Lung (tissue), 12 donors: ENCODE measurements around the gene DRD2. TPM values are rescaled to one million over a fixed set of nuclear protein-coding genes. Genes with fewer than 3 reads are reported as not detected.

Source experiments
- ATAC-seq: fragments of 200-7000 bp; cut with Tn5 transposase; one replicate; pipeline ENCODE4 v1.9.1; 2020; ENCODE audit warnings: moderate number of reproducible peaks; ENCODE audit not compliant: insufficient read depth, low FRiP score
- DNase-seq, 3 donors: peaks; one replicate each; pipeline ENCODE4 v3.0.0-alpha.2; 2013 to 2017
- H3K27ac ChIP-seq, 2 donors: one replicate each; pipeline ENCODE4 v1.5.1; 2013; ENCODE audit warnings: mild to moderate bottlenecking in 2 of 2, moderate library complexity in 2 of 2, control low read depth in 1 of 2, inconsistent platforms in 1 of 2, low read depth in 1 of 2, low read length in 1 of 2
- H3K27me3 ChIP-seq, 3 donors: one replicate each; pipeline ENCODE4 v1.5.1; 2013; ENCODE audit warnings: low read length in 2 of 3; ENCODE audit not compliant: control insufficient read depth in 3 of 3, insufficient read depth in 3 of 3
- H3K36me3 ChIP-seq, 4 donors: one replicate each; pipeline ENCODE4 v1.5.1; 2013; ENCODE audit warnings: low read length in 4 of 4, mild to moderate bottlenecking in 1 of 4, moderate library complexity in 1 of 4; ENCODE audit not compliant: control insufficient read depth in 4 of 4, insufficient read depth in 4 of 4
- H3K4me1 ChIP-seq, 5 donors: one replicate each; pipeline ENCODE4 v1.5.1; 2013; ENCODE audit warnings: low read length in 5 of 5, mild to moderate bottlenecking in 2 of 5, moderate library complexity in 1 of 5; ENCODE audit not compliant: control insufficient read depth in 5 of 5, insufficient read depth in 5 of 5
- H3K4me3 ChIP-seq: one replicate; pipeline ENCODE4 v1.5.1; 2013; ENCODE audit warnings: mild to moderate bottlenecking, control low read depth, moderate library complexity
- H3K9ac ChIP-seq, 2 donors: one replicate each; pipeline ENCODE4 v1.5.1; 2013; ENCODE audit warnings: low read length in 2 of 2, control low read depth in 1 of 2; ENCODE audit not compliant: insufficient read depth in 1 of 2
- H3K9me3 ChIP-seq, 4 donors: one replicate each; pipeline ENCODE4 v1.5.1; 2013; ENCODE audit warnings: low read length in 3 of 4, mild to moderate bottlenecking in 1 of 4, moderate library complexity in 1 of 4; ENCODE audit not compliant: control insufficient read depth in 4 of 4, insufficient read depth in 3 of 4
- CTCF ChIP-seq: IDR thresholded peaks from 2 replicates; pipeline ENCODE4 v1.5.1; 2012; ENCODE audit warnings: mild to moderate bottlenecking; ENCODE audit errors: control extremely low read depth, extremely low read depth
- WGBS, 2 donors: extraction: QIAGEN DNeasy Blood & Tissue Kit; methylation state at CpG; one replicate each; pipeline ENCODE4 v1.1.7; 2013; 5-methylcytosine and 5-hydroxymethylcytosine counted together
- polyA plus RNA-seq, 2 donors: library from polyadenylated mRNA; stranded (reverse); fragments of 200-250 nt; gene quantifications; one replicate each; pipeline ENCODE4 v1.2.1, GENCODE V29; 2013
- total RNA-seq, 2 donors: library from RNA; depleted of rRNA in 1 of 2; stranded (reverse); fragments of >200 nt in 1 of 2; gene quantifications; one replicate each; pipeline ENCODE4 v1.2.1, GENCODE V29; 2014 to 2021
- donor health status: control.
- donor health status: control.
- donor health status: Bipolar disorder and iron deficiency.
- donor health status: healthy.
- donor health status: DM: yes; HTN: yes; CAD: no.

The DRD2 gene
- total and polyA plus RNA-seq, 4 donors, result 0.08 to 0.28 TPM; not detected in 2

- H3K4me1 ChIP-seq, result peaks cover 0 to 6% (median 0%) of the 10 kb centered on the region in 5 donors
- no peak for DNase-seq
- H3K27ac ChIP-seq, result no peak overlapping the region
- peaks cover 0 to 14% (median 0%) of the 10 kb centered on the region in 4 donors for H3K9me3 ChIP-seq
- no peak for TF ChIP-seq CTCF
- ATAC-seq, result no peak
- 12 to 42% methylated on average over 1 of the region's 1 CpG for WGBS, 2 donors
- no peaks in the 10 kb centered on the region for H3K36me3 ChIP-seq
- no peak overlapping the region for H3K9ac ChIP-seq
- no peak overlapping the region for H3K4me3 ChIP-seq
- H3K27me3 ChIP-seq, result peaks cover 23 to 32% (median 23%) of the 10 kb centered on the region in 3 donors
These were observed 2.7 kb downstream of the DRD2 start for GRCh38 chr11:113472471-113472870.

GRCh38 chr11:113470233-113470632 is 5.0 kb downstream of the DRD2 start:
- Histone ChIP-seq H3K27me3 (peaks cover 7 to 17% (median 17%) of the 10 kb centered on the region in 3 donors), H3K9ac (no peak overlapping the region), H3K4me3 (no peak overlapping the region), H3K36me3 (no peaks in the 10 kb centered on the region), H3K4me1 (peaks cover 0 to 6% (median 0%) of the 10 kb centered on the region in 5 donors), H3K27ac (no peak overlapping the region), H3K9me3 (peaks cover 0 to 9% (median 0%) of the 10 kb centered on the region in 4 donors)
- no peak for ATAC-seq
- DNase-seq, result no peak
- 49 to 51% methylated on average over 5 of the region's 5 CpGs for WGBS, 2 donors
- no peak for TF ChIP-seq CTCF

- H3K9ac ChIP-seq, result no peak overlapping the region
- TF ChIP-seq CTCF, result no peak
- H3K27me3 ChIP-seq, result peaks cover 7 to 14% (median 7%) of the 10 kb centered on the region in 3 donors
- DNase-seq (no peak), ATAC-seq (no peak)
- H3K4me3 ChIP-seq, result no peak overlapping the region
- H3K9me3 ChIP-seq, result peaks cover 0 to 4% (median 0%) of the 10 kb centered on the region in 4 donors
- H3K27ac ChIP-seq, result no peak overlapping the region
- WGBS, 2 donors, result 73 to 80% methylated on average over 8 of the region's 8 CpGs
- no peaks in the 10 kb centered on the region for H3K36me3 ChIP-seq
- H3K4me1 ChIP-seq, result no peaks in the 10 kb centered on the region
These were observed 6.4 kb downstream of the DRD2 start for GRCh38 chr11:113468726-113469345.
